ENCODE results near the gene CROCC2.
A peak's percentile ranks its signal among the peaks of the same experiment; 100 is the strongest.

CROCC2 gene

DNA sequence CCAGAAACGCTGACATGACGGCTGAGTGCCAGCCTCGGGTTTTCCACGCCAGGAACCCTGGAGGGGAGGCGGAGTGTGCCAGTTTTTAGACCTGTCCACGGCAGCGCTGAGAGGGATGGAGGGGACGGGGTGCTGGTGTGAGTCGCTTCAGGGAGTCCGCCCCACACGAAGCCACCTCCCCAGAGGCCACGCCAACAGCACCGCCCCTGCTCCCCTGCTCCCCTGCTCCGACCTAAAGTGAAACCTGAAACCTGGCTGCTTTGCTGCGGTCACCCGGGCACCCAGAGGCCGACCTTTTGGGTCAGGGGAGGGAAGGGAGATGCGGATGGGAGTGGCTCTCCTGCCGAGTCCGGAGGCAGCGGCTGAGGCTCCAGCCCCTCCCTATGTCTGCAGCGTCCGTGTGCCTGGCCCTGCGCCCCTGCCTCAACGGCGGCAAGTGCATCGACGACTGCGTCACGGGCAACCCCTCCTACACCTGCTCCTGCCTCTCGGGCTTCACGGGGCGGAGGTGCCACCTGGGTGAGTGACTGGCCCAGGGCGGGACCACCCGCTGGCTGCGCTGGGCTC, 130.3 kb downstream of the CROCC2 start:
- H3K4me3 ChIP-seq (ENCODE audit: low read depth, low read length): peak overlapping the region; percentile 9; the same call in 1 of the 2 replicates
- no peaks in the 10 kb centered on the region for H3K9me3 ChIP-seq (ENCODE audit: control insufficient read depth, insufficient read depth, low read depth, low read length)
- TF ChIP-seq SP2 (tag by site-specific recombination; IDR thresholded peaks at IDR 0.05) (no peak), GLIS1 (tag by site-specific recombination; IDR thresholded peaks at IDR 0.05) (peak; percentile 61)
- no peaks in the 10 kb centered on the region for H3K4me1 ChIP-seq (ENCODE audit: control insufficient read depth, insufficient read depth, low read length)
- H3K36me3 ChIP-seq (ENCODE audit: control insufficient read depth in 2 of 2, insufficient read depth in 1 of 2, low read length in 2 of 2): no peaks in the 10 kb centered on the region
- POLR2A ChIA-PET: no interaction called here
- CTCF ChIA-PET: no interaction called here
- no peak overlapping the region for H3K27ac ChIP-seq (ENCODE audit: extremely low read depth, low read depth, low read length)

GRCh38 chr2:241036964-241037421, 130.9 kb downstream of the CROCC2 start:
- H3K9me3 ChIP-seq (ENCODE audit: control insufficient read depth, insufficient read depth, low read depth, low read length): no peaks in the 10 kb centered on the region
- CTCF ChIA-PET: no interaction called here
- H3K4me3 ChIP-seq (ENCODE audit: low read depth, low read length): no peak overlapping the region
- POLR2A ChIA-PET: no interaction called here
- H3K27ac ChIP-seq (ENCODE audit: extremely low read depth, low read depth, low read length): no peak overlapping the region
- no peaks in the 10 kb centered on the region for H3K36me3 ChIP-seq (ENCODE audit: control insufficient read depth in 2 of 2, insufficient read depth in 1 of 2, low read length in 2 of 2)
- H3K4me1 ChIP-seq (ENCODE audit: control insufficient read depth, insufficient read depth, low read length): no peaks in the 10 kb centered on the region
- TF ChIP-seq ZNF16 (tag by site-specific recombination; IDR thresholded peaks at IDR 0.05; ENCODE audit: low read depth) (no peak), ZNF335 (tag by site-specific recombination; conservative IDR thresholded peaks at IDR 0.05) (no peak), ZNF416 (tag by site-specific recombination; IDR thresholded peaks at IDR 0.05) (no peak), ZSCAN30 (tag by site-specific recombination; IDR thresholded peaks at IDR 0.05) (no peak), ATF2 (tag by site-specific recombination; IDR thresholded peaks at IDR 0.05; ENCODE audit: low read depth) (no peak), ZNF658 (tag by site-specific recombination; IDR thresholded peaks at IDR 0.05) (no peak), ZNF549 (tag by site-specific recombination; IDR thresholded peaks at IDR 0.05) (no peak), KLF10 (tag by site-specific recombination; IDR thresholded peaks at IDR 0.05) (no peak), ZNF175 (tag by site-specific recombination; IDR thresholded peaks at IDR 0.05) (no peak), ZNF311 (tag by site-specific recombination; IDR thresholded peaks at IDR 0.05; ENCODE audit: borderline replicate concordance) (no peak), GLIS2 (tag by site-specific recombination; IDR thresholded peaks at IDR 0.05) (no peak), KLF16 (tag by site-specific recombination; IDR thresholded peaks at IDR 0.05) (no peak), ZNF585B (tag by site-specific recombination; IDR thresholded peaks at IDR 0.05) (no peak)

DNA sequence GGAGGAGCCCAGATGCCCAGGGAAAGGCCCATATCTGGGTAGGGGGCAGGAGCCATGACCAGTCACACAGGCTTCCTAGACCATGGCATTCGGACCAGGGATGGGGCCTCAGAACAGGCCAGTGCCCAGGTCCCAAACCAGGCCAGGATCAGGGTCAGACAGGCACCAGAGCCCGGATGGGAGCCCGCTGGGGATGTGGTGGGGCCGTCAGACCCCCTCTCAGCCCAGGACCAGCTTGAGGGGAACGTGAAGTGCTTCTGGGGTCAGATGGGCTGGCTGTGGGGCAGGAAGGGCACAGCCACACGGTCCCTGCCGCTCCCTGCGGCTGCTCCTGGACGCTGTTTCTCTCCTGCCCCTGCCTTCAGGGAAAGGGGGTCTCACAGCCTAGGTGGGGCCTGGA, 131.4 kb downstream of the CROCC2 start:
- Histone ChIP-seq H3K36me3 (ENCODE audit: control insufficient read depth in 2 of 2, insufficient read depth in 1 of 2, low read length in 2 of 2) (no peaks in the 10 kb centered on the region), H3K9me3 (ENCODE audit: control insufficient read depth, insufficient read depth, low read depth, low read length) (no peaks in the 10 kb centered on the region), H3K27ac (ENCODE audit: extremely low read depth, low read depth, low read length) (no peak overlapping the region), H3K4me3 (ENCODE audit: low read depth, low read length) (no peak overlapping the region), H3K4me1 (ENCODE audit: control insufficient read depth, insufficient read depth, low read length) (no peaks in the 10 kb centered on the region)
- ChIA-PET CTCF (no interaction called here), POLR2A (interaction anchor here (0.6 kb wide), 1 partner anchor 19 kb away, joined by 3 read pairs; no protein-coding TSS in a partner anchor)
- no peak for TF ChIP-seq ZNF121 (tag by site-specific recombination; IDR thresholded peaks at IDR 0.05)
- TF ChIP-seq PRDM6 (tag by site-specific recombination; IDR thresholded peaks at IDR 0.05): no peak
- no peak for TF ChIP-seq ZNF112 (tag by site-specific recombination; IDR thresholded peaks at IDR 0.05)
- no peak for TF ChIP-seq ZNF48 (tag by site-specific recombination; IDR thresholded peaks at IDR 0.05)
- no peak for TF ChIP-seq ZNF366 (tag by site-specific recombination; conservative IDR thresholded peaks at IDR 0.05)
- no peak for TF ChIP-seq ZNF510 (tag by site-specific recombination; IDR thresholded peaks at IDR 0.05; ENCODE audit: insufficient replicate concordance)
- TF ChIP-seq ZNF274 (IDR thresholded peaks at IDR 0.05; ENCODE audit: low read length): no peak
- TF ChIP-seq ZNF274 (tag by site-specific recombination; IDR thresholded peaks at IDR 0.05; ENCODE audit: borderline replicate concordance): no peak
- no peak for TF ChIP-seq ZNF76 (tag by site-specific recombination; IDR thresholded peaks at IDR 0.05; ENCODE audit: borderline replicate concordance, low read depth)
- TF ChIP-seq ZNF157 (tag by site-specific recombination; IDR thresholded peaks at IDR 0.05): no peak
- TF ChIP-seq HIC1 (tag by site-specific recombination; IDR thresholded peaks at IDR 0.05): no peak
- no peak for TF ChIP-seq ZSCAN30 (tag by site-specific recombination; IDR thresholded peaks at IDR 0.05)
- TF ChIP-seq ZNF664 (tag by site-specific recombination; IDR thresholded peaks at IDR 0.05): no peak
- TF ChIP-seq ZNF239 (tag by site-specific recombination; IDR thresholded peaks at IDR 0.05): no peak
